ENCODE measurements around the gene BBX. TPM values are rescaled to one million over a fixed set of nuclear protein-coding genes. Genes with fewer than 3 reads are reported as not detected.

Gene BBX
- total RNA-seq, 4 donors from 2014 or later: 24.2 to 68.7 (median 38.0) TPM

DNA sequence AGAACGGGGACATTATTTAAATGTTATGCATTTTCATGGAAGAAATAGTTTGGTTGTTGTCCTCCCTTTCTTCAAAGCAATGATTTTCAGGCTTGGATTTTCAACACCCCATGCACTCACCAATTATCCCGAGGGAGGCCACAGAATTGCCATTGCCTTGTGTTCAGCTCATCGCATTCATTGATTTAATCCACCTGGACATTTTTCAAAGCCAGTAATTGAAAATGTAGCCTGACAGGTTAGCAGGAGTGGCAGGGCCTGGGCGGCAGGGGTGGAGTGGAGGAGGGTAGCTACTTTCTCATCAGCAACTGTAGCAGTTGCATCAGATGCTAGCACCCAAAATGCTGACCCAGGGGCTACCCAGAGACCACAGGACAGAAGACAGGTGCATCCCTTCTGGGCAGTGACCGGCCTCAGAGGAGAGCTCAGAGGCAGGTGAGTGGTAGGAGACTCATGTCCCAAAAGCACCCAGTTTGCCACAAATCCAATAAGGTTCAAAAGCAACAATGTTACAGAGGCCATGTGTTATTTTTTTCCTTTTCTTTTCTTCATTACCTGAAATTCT is 325.7 kb downstream of the BBX start:
- no peak for DNase-seq (ENCODE audit: low spot score in 2 of 2)
- H3K4me3 ChIP-seq: no peak overlapping the region
- WGBS: 88% methylated on average over 5 of the region's 5 CpGs
- no peaks in the 10 kb centered on the region for H3K36me3 ChIP-seq
- H3K4me1 ChIP-seq: no peaks in the 10 kb centered on the region
- TF ChIP-seq POLR2AphosphoS5 (IDR thresholded peaks at IDR 0.05) (no peak), POLR2A (IDR thresholded peaks at IDR 0.05) (no peak), CTCF (IDR thresholded peaks at IDR 0.05) (no peak), EP300 (IDR thresholded peaks at IDR 0.05) (no peak)
- H3K27ac ChIP-seq: no peak overlapping the region
- H3K27me3 ChIP-seq: no peaks in the 10 kb centered on the region
- no peaks in the 10 kb centered on the region for H3K9me3 ChIP-seq

DNA sequence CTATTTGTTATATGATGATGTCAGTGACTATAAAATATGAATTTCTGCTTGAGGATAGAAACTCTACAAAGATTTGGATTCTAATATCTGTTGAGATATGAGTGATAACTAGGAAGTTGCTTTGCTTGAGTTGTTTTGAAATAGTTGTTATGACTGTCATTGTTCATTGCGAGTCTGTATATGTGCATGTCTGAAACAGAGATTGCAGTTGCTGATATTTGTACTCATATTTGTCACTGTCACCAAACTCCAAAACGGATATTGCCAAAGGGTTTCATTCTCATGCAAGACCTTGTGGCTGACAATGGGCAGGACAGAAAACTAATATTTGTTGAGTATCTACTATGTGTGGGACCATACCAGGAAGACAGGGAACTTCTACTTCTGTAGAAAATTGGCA is 327.9 kb downstream of the BBX start:
- DNase-seq (ENCODE audit: low spot score in 2 of 2): no peak
- H3K4me1 ChIP-seq: no peaks in the 10 kb centered on the region
- H3K9me3 ChIP-seq: no peaks in the 10 kb centered on the region
- 59% methylated on average over 2 of the region's 2 CpGs for WGBS
- no peak for TF ChIP-seq EP300 (IDR thresholded peaks at IDR 0.05)
- H3K27me3 ChIP-seq: no peaks in the 10 kb centered on the region
- no peak overlapping the region for H3K4me3 ChIP-seq
- H3K27ac ChIP-seq: no peak overlapping the region
- H3K36me3 ChIP-seq: no peaks in the 10 kb centered on the region

DNA sequence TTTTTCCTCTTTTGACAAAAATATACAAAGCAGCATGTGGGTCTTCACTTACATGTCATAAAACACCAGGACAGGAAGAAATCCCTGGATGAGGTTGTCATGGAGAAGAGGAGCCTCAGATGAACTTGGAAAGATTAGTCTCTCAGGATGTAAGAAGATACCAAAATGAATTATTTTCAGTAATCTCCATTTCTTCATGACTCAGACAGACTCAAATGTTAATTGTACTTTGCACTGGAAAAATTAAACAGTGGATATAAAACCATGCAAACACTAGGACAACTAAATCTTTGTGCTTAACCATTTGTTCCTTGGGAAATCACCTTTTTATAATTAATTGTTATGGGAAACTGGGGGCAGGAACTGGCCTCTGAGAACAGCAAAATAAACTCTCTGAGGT is 331.1 kb downstream of the BBX start:
- DNase-seq (ENCODE audit: low spot score in 2 of 2): no peak
- Histone ChIP-seq H3K9me3 (no peaks in the 10 kb centered on the region), H3K27me3 (no peaks in the 10 kb centered on the region), H3K36me3 (no peaks in the 10 kb centered on the region), H3K4me3 (no peak overlapping the region), H3K27ac (no peak overlapping the region), H3K4me1 (no peaks in the 10 kb centered on the region)
- TF ChIP-seq CTCF (IDR thresholded peaks at IDR 0.05) (no peak), POLR2AphosphoS5 (IDR thresholded peaks at IDR 0.05) (no peak)

GRCh38 chr3:107854733-107855132 is 332.0 kb downstream of the BBX start:
- TF ChIP-seq POLR2AphosphoS5 (IDR thresholded peaks at IDR 0.05): no peak
- TF ChIP-seq CTCF (IDR thresholded peaks at IDR 0.05): no peak
- no peak for TF ChIP-seq POLR2A (IDR thresholded peaks at IDR 0.05)
- TF ChIP-seq EP300 (IDR thresholded peaks at IDR 0.05): no peak
- H3K27ac ChIP-seq: no peak overlapping the region
- H3K36me3 ChIP-seq: no peaks in the 10 kb centered on the region
- no peaks in the 10 kb centered on the region for H3K9me3 ChIP-seq
- no peaks in the 10 kb centered on the region for H3K27me3 ChIP-seq
- DNase-seq (ENCODE audit: low spot score in 2 of 2): no peak
- 77% methylated on average over 6 of the region's 6 CpGs for WGBS
- no peak overlapping the region for H3K4me3 ChIP-seq
- no peaks in the 10 kb centered on the region for H3K4me1 ChIP-seq

- Histone ChIP-seq H3K9me3 (no peaks in the 10 kb centered on the region), H3K4me1 (no peaks in the 10 kb centered on the region), H3K27me3 (no peaks in the 10 kb centered on the region), H3K4me3 (no peak overlapping the region), H3K36me3 (no peaks in the 10 kb centered on the region), H3K27ac (no peak overlapping the region)
- 74% methylated on average over 5 of the region's 5 CpGs for WGBS
- no peak for DNase-seq (ENCODE audit: low spot score in 2 of 2)
- TF ChIP-seq POLR2A (IDR thresholded peaks at IDR 0.05) (no peak), EP300 (IDR thresholded peaks at IDR 0.05) (no peak)
These were observed 332.9 kb downstream of the BBX start for GRCh38 chr3:107855710-107856109.

DNA sequence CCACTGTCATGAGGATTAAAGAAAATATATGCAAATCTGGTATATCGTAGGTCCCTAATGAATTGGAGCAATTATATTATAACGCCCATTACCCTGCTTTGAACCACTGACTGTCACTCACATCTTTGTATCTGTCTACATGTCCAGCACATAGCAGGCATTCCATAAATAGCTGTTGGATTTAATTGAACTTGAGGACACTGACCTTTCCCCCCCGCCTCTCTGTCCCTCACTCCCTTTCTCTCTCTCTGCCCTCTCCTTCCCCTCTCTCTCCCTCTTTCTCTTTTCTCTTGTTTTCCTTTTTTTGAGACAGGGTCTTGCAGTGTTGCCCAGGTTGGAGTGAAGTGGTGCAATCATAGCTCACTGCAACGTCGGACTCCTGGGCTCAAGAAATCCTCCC is 335.1 kb downstream of the BBX start:
- H3K4me1 ChIP-seq: no peaks in the 10 kb centered on the region
- TF ChIP-seq CTCF (IDR thresholded peaks at IDR 0.05) (no peak), POLR2AphosphoS5 (IDR thresholded peaks at IDR 0.05) (no peak), EP300 (IDR thresholded peaks at IDR 0.05) (no peak), POLR2A (IDR thresholded peaks at IDR 0.05) (no peak)
- no peak overlapping the region for H3K27ac ChIP-seq
- H3K36me3 ChIP-seq: no peaks in the 10 kb centered on the region
- no peak overlapping the region for H3K4me3 ChIP-seq
- DNase-seq (ENCODE audit: low spot score in 2 of 2): no peak
- H3K27me3 ChIP-seq: no peaks in the 10 kb centered on the region
- no peaks in the 10 kb centered on the region for H3K9me3 ChIP-seq
- WGBS: 95% methylated on average over 5 of the region's 5 CpGs
